Neural cell (in vitro differentiated cells): ENCODE measurements around the gene DSTN. TPM values are rescaled to one million over a fixed set of nuclear protein-coding genes. Genes with fewer than 3 reads are reported as not detected.

ENCODE experiments used
- H2AFZ ChIP-seq: fragments of 200-600, 300-800 bp; sonication (generic), shearing (Covaris generic); 2 replicates; pipeline ENCODE4 v1.6.0; 2014; ENCODE audit warnings: low read depth, mild to moderate bottlenecking, antibody characterized with exemption, low read length, moderate library complexity
- H3F3A ChIP-seq: fragments of 200-600 bp; shearing (Covaris generic); 2 replicates; pipeline ENCODE4 v1.6.1; 2016; ENCODE audit warnings: mild to moderate bottlenecking, moderate library complexity, mixed read lengths, antibody characterized with exemption, low read length; ENCODE audit not compliant: insufficient read depth, poor library complexity, severe bottlenecking
- H3K27ac ChIP-seq: fragments of 200-600, 300-800 bp; sonication (generic), shearing (Covaris generic); 2 replicates; pipeline ENCODE4 v1.5.1; 2014; ENCODE audit warnings: mild to moderate bottlenecking, low read length, moderate library complexity
- H3K27me3 ChIP-seq: fragments of 300-800, 200-600 bp; sonication (generic), shearing (Covaris generic); 2 replicates; pipeline ENCODE4 v1.6.0; 2014; ENCODE audit warnings: mild to moderate bottlenecking, low read depth, low read length, moderate library complexity; ENCODE audit not compliant: insufficient read depth
- H3K36me3 ChIP-seq: fragments of 300-800, 200-600 bp; sonication (generic), shearing (Covaris generic); 2 replicates; pipeline ENCODE4 v1.5.1; 2014; ENCODE audit warnings: mild to moderate bottlenecking, antibody characterized with exemption, low read length, moderate library complexity; ENCODE audit not compliant: insufficient read depth
- H3K4me2 ChIP-seq: fragments of 300-800, 200-600 bp; sonication (generic), shearing (Covaris generic); 2 replicates; pipeline ENCODE4 v1.6.0; 2014; ENCODE audit warnings: mild to moderate bottlenecking, low read length
- H3K4me3 ChIP-seq: fragments of 300-800, 200-600 bp; sonication (generic), shearing (Covaris generic); 2 replicates; pipeline ENCODE4 v1.5.1; 2014; ENCODE audit warnings: mild to moderate bottlenecking, low read length, moderate library complexity
- H3K79me2 ChIP-seq: fragments of 200-600 bp; shearing (Covaris generic); replicated peaks from 2 replicates; pipeline ENCODE4 v1.6.0; 2014; ENCODE audit warnings: mild to moderate bottlenecking, low read length, moderate library complexity; ENCODE audit not compliant: insufficient read depth
- H3K9ac ChIP-seq: fragments of 300-800, 200-600 bp; sonication (generic), shearing (Covaris generic); 2 replicates; pipeline ENCODE4 v1.6.1; 2016; ENCODE audit warnings: mild to moderate bottlenecking, low read length, mixed read lengths
- H3K9me2 ChIP-seq: fragments of 200-600 bp; shearing (Covaris generic); 2 replicates; pipeline ENCODE4 v1.6.1; 2016; ENCODE audit warnings: mild to moderate bottlenecking, low read length, mixed read lengths; ENCODE audit not compliant: insufficient read depth
- H3K9me3 ChIP-seq: fragments of 200-600, 300-800 bp; sonication (generic), shearing (Covaris generic); 2 replicates; pipeline ENCODE4 v1.6.1; 2016; ENCODE audit warnings: mild to moderate bottlenecking, mixed run types, low read length, moderate library complexity, mixed read lengths
- H4K20me1 ChIP-seq: fragments of 200-600 bp; shearing (Covaris generic); 2 replicates; pipeline ENCODE4 v1.6.1; 2016; ENCODE audit warnings: mild to moderate bottlenecking, mixed run types; ENCODE audit not compliant: insufficient read depth
- CTCF ChIP-seq: fragments of 450-650 bp; IDR thresholded peaks from 2 replicates; pipeline ENCODE4 v1.5.1; 2014; ENCODE audit warnings: antibody characterized with exemption, mild to moderate bottlenecking, moderate library complexity; ENCODE audit not compliant: poor library complexity, severe bottlenecking
- EP300 ChIP-seq: fragments of 450-650 bp; conservative IDR thresholded peaks from 2 replicates; pipeline ENCODE4 v1.6.1; 2014; ENCODE audit warnings: antibody characterized with exemption, mild to moderate bottlenecking, moderate library complexity; ENCODE audit not compliant: poor library complexity, severe bottlenecking
- EZH2 ChIP-seq: fragments of 200-600, 300-800 bp; shearing (Covaris generic), sonication (generic); IDR thresholded peaks from 2 replicates; pipeline ENCODE4 v1.6.1; 2014; ENCODE audit warnings: antibody characterized with exemption, low read length, borderline replicate concordance, mild to moderate bottlenecking; ENCODE audit not compliant: insufficient read depth, poor library complexity, severe bottlenecking
- MXI1 ChIP-seq: fragments of 450-650 bp; conservative IDR thresholded peaks from 2 replicates; pipeline ENCODE4 v1.6.1; 2014; ENCODE audit warnings: antibody characterized with exemption, mild to moderate bottlenecking; ENCODE audit not compliant: poor library complexity, severe bottlenecking
- POLR2AphosphoS5 ChIP-seq: IDR thresholded peaks from 2 replicates; pipeline ENCODE4 v1.6.1; 2012
- RAD21 ChIP-seq: fragments of 450-650 bp; conservative IDR thresholded peaks from 2 replicates; pipeline ENCODE4 v1.6.1; 2014; ENCODE audit warnings: antibody characterized with exemption, mild to moderate bottlenecking, moderate library complexity
- REST ChIP-seq: IDR thresholded peaks from 2 replicates; pipeline ENCODE4 v1.6.1; 2012; ENCODE audit warnings: borderline replicate concordance
- SMC3 ChIP-seq: fragments of 450-650 bp; conservative IDR thresholded peaks from 2 replicates; pipeline ENCODE4 v1.6.1; 2014; ENCODE audit warnings: antibody characterized with exemption, mild to moderate bottlenecking, moderate library complexity; ENCODE audit not compliant: poor library complexity
- TAF1 ChIP-seq: IDR thresholded peaks from 2 replicates; pipeline ENCODE4 v1.6.1; 2012; ENCODE audit warnings: low read depth
- polyA plus RNA-seq: library from polyadenylated mRNA; depleted of rRNA; stranded (reverse); fragments of >200 nt; gene quantifications from 2 replicates; pipeline ENCODE4 v1.2.3, GENCODE V29; 2014

DSTN gene
- polyA plus RNA-seq, 1 donor from 2014 or later = 276 TPM

- peaks cover 18% of the 10 kb centered on the region for H3K27me3 ChIP-seq
- H2AFZ ChIP-seq = no peak overlapping the region
- H3K79me2 ChIP-seq = no peaks in the 10 kb centered on the region
Observed at GRCh38 chr20:17525650-17526049, 44.2 kb upstream of the DSTN start.

GRCh38 chr20:17529586-17529985 is 40.3 kb upstream of the DSTN start:
- Histone ChIP-seq H3K79me2 (no peaks in the 10 kb centered on the region), H3K4me2 (no peak overlapping the region), H3K27me3 (peaks cover 18% of the 10 kb centered on the region), H3K9me3 (no peaks in the 10 kb centered on the region), H3K9me2 (no peaks in the 10 kb centered on the region), H4K20me1 (no peaks in the 10 kb centered on the region), H2AFZ (no peak overlapping the region), H3F3A (no peaks in the 10 kb centered on the region), H3K27ac (no peak overlapping the region), H3K9ac (no peak overlapping the region), H3K36me3 (no peaks in the 10 kb centered on the region), H3K4me3 (no peak overlapping the region)
- TF ChIP-seq EZH2 (no peak), SMC3 (no peak), REST (no peak)

More at GRCh38 chr20:17525650-17526049, 44.2 kb upstream of the DSTN start:
- Histone ChIP-seq H3K9me3 (no peaks in the 10 kb centered on the region), H4K20me1 (no peaks in the 10 kb centered on the region), H3K4me2 (no peak overlapping the region), H3K27ac (no peak overlapping the region), H3K9ac (no peak overlapping the region), H3K9me2 (no peaks in the 10 kb centered on the region), H3K4me3 (no peak overlapping the region), H3F3A (no peaks in the 10 kb centered on the region), H3K36me3 (no peaks in the 10 kb centered on the region)
- TF ChIP-seq EZH2 = no peak
- no peak for TF ChIP-seq MXI1
- TF ChIP-seq POLR2AphosphoS5 = no peak
- no peak for TF ChIP-seq RAD21

- H3K36me3 ChIP-seq = no peaks in the 10 kb centered on the region
- no peak overlapping the region for H3K4me2 ChIP-seq
- no peaks in the 10 kb centered on the region for H4K20me1 ChIP-seq
- no peaks in the 10 kb centered on the region for H3K9me2 ChIP-seq
- peaks cover 18% of the 10 kb centered on the region for H3K27me3 ChIP-seq
- H3K9me3 ChIP-seq = no peaks in the 10 kb centered on the region
- H3F3A ChIP-seq = no peaks in the 10 kb centered on the region
- H3K27ac ChIP-seq = no peak overlapping the region
- no peak overlapping the region for H2AFZ ChIP-seq
- peak overlapping the region; percentile 70 for H3K4me3 ChIP-seq
- H3K9ac ChIP-seq = peak overlapping the region; percentile 77
- no peaks in the 10 kb centered on the region for H3K79me2 ChIP-seq
- TF ChIP-seq POLR2AphosphoS5 (no peak), TAF1 (no peak), RAD21 (no peak), REST (no peak), EP300 (no peak), CTCF (no peak), MXI1 (no peak), SMC3 (no peak), EZH2 (no peak)
Observed at GRCh38 chr20:17530153-17530552, 39.7 kb upstream of the DSTN start.
